ENCODE data around the gene RBBP6.
"Not testable (repeated sequence)": the region's sequence is repeated elsewhere in the genome, so short reads cannot be mapped to it uniquely, and the experiment has no call there.

RBBP6 gene

GRCh38 chr16:24612656-24613055, 73.3 kb downstream of the RBBP6 start:
- TF ChIP-seq, protein P1, sequence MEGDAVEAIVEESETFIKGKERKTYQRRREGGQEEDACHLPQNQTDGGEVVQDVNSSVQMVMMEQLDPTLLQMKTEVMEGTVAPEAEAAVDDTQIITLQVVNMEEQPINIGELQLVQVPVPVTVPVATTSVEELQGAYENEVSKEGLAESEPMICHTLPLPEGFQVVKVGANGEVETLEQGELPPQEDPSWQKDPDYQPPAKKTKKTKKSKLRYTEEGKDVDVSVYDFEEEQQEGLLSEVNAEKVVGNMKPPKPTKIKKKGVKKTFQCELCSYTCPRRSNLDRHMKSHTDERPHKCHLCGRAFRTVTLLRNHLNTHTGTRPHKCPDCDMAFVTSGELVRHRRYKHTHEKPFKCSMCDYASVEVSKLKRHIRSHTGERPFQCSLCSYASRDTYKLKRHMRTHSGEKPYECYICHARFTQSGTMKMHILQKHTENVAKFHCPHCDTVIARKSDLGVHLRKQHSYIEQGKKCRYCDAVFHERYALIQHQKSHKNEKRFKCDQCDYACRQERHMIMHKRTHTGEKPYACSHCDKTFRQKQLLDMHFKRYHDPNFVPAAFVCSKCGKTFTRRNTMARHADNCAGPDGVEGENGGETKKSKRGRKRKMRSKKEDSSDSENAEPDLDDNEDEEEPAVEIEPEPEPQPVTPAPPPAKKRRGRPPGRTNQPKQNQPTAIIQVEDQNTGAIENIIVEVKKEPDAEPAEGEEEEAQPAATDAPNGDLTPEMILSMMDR (IDR thresholded peaks at IDR 0.05) = no peak
- no peaks in the 10 kb centered on the region for H3K4me1 ChIP-seq
- H3K79me2 ChIP-seq = no peaks in the 10 kb centered on the region
- H3K27ac ChIP-seq = no peak overlapping the region
- H2AFZ ChIP-seq = no peak overlapping the region
- H3K36me3 ChIP-seq (ENCODE audit: control insufficient read depth, insufficient read depth, low read length) = no peaks in the 10 kb centered on the region
- no peaks in the 10 kb centered on the region for H3K9me3 ChIP-seq (ENCODE audit: control insufficient read depth, low read length)
- no peak overlapping the region for H3K9ac ChIP-seq
- H3K4me2 ChIP-seq (ENCODE audit: low read length) = no peak overlapping the region
- no peaks in the 10 kb centered on the region for H3K27me3 ChIP-seq (ENCODE audit: control insufficient read depth, insufficient read depth, low read length)
- no peak overlapping the region for H3K4me3 ChIP-seq (ENCODE audit: low read depth, low read length)

DNA sequence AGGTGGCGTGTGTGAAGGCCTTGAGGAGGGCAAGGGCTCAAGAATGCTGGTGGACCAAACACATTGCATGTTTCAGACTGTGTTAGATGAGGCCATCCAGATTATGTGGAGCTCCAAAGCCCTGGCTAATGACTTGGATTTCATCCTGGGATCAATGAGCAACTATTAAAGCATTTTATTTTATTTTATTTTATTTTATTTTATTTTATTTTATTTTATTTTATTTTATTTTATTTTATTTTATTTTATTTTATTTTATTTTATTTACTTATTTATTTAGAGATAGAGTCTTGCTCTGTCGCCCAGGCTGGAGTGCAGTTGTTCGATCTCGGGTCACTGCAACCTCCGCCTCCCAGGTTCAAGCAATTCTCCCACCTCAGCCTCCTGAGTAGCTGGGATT, 73.9 kb downstream of the RBBP6 start:
- not testable (repeated sequence) for H3K27me3 ChIP-seq (ENCODE audit: control insufficient read depth, insufficient read depth, low read length); H3K9me3 ChIP-seq (ENCODE audit: control insufficient read depth, low read length)

GRCh38 chr16:24617502-24617901, 78.1 kb downstream of the RBBP6 start:
- Histone ChIP-seq H2AFZ (no peak overlapping the region), H3K9me3 (ENCODE audit: control insufficient read depth, low read length) (no peaks in the 10 kb centered on the region), H3K27me3 (ENCODE audit: control insufficient read depth, insufficient read depth, low read length) (no peaks in the 10 kb centered on the region), H3K4me3 (ENCODE audit: low read depth, low read length) (no peak overlapping the region), H3K4me1 (no peaks in the 10 kb centered on the region), H3K4me2 (ENCODE audit: low read length) (no peak overlapping the region), H3K36me3 (ENCODE audit: control insufficient read depth, insufficient read depth, low read length) (no peaks in the 10 kb centered on the region), H3K27ac (no peak overlapping the region), H3K9ac (no peak overlapping the region), H3K79me2 (no peaks in the 10 kb centered on the region)
- TF ChIP-seq, protein P1 (IDR thresholded peaks at IDR 0.05) = no peak

More for the DNA sequence above, 73.9 kb downstream of the RBBP6 start:
- not testable (repeated sequence) for H3K27ac ChIP-seq; H3K79me2 ChIP-seq; H2AFZ ChIP-seq; H3K4me3 ChIP-seq (ENCODE audit: low read depth, low read length); H3K4me2 ChIP-seq (ENCODE audit: low read length); H3K9ac ChIP-seq; H3K36me3 ChIP-seq (ENCODE audit: control insufficient read depth, insufficient read depth, low read length); H3K4me1 ChIP-seq
